NCI-H82 treated with DMSO at 0.1 percent for 48 hours (cell line): ENCODE results near the gene C2CD4C.
"Not testable (repeated sequence)": the region's sequence is repeated elsewhere in the genome, so short reads cannot be mapped to it uniquely, and the experiment has no call there.

Source experiments
- DNase-seq: peaks from one replicate; lab custom pipeline; 2025; ENCODE audit not compliant: unreplicated experiment; lab: John Stamatoyannopoulos, UW

C2CD4C gene

DNA sequence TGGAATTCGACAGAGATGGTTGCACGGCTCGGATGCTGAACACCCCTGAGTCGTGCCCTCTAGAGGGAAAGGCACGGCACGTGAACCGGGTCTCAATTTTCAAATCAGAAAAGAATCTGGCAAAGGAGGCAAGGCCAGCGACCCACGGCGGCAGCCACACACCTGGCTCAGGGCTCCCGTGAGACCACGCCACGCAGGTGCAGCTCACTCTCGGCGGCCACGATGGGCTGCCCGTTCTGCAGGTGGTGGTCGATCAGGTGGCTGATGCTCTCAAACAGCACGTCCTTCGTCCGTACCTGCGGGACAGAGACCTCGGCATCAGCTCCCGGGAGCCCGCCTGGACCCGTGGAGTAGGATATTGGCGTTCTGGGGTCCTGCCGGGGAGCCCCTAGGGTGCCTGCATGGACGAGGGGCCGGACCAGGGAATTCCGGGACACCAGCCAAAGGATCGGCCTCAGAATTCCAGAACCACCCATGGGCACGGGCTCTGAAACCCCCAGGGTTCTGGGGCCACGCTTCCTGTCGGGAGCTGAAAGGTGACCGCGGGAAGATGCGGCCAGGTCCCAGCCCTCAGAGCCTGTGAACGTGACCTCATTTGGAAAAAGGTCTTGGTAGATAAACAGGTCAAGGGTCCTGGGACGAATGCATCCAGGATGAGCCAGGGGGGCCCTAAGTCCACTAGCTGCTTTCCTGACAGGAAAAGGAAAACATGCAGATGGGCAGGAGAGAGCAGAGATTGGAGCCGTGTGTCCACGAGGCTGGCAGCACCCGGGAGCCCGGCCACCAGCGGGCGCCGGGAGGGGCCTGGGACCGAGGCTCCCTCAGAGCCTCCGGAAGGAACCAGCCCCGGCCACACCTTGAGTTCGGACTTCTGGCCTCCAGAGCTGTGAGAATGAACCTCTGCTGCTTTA is 10.1 kb upstream of the C2CD4C start:
- no peak for DNase-seq

DNA sequence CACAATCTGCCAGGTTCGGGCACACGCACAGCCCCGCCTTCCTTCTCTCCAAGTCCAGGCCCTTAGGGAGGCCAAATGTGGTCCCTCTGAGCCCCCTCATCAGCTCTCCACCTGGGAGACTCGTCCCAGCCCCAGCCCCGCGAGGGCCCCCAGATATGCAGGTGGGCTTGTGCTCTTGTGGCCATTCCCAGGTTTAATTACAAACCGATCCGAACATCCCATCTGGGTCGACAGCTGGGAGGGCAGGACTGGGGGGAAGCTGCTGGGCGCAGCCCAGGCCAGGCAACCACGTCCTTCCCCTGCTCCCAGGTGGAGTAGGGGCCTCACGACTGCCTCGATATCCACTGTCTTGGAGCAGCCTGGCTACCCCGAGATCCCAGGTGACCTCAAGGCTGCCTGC is 7.5 kb upstream of the C2CD4C start:
- DNase-seq = no peak

DNA sequence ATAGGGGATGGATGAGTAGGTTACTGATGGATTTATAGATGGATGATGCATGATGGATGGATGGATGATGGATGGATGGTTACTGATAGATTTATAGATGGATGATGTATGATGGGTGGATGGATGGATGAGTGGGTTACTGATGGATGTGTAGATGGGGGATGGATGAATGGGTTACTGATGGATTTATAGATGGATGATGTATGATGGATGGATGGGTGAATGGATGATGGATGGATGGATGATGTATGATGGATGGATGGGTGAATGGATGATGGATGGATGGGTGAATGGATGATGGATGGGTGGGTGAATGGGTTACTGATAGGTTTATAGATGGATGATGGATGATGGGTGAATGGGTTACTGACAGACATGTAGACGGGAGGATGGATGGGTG is 6.3 kb upstream of the C2CD4C start:
- no peak for DNase-seq

DNA sequence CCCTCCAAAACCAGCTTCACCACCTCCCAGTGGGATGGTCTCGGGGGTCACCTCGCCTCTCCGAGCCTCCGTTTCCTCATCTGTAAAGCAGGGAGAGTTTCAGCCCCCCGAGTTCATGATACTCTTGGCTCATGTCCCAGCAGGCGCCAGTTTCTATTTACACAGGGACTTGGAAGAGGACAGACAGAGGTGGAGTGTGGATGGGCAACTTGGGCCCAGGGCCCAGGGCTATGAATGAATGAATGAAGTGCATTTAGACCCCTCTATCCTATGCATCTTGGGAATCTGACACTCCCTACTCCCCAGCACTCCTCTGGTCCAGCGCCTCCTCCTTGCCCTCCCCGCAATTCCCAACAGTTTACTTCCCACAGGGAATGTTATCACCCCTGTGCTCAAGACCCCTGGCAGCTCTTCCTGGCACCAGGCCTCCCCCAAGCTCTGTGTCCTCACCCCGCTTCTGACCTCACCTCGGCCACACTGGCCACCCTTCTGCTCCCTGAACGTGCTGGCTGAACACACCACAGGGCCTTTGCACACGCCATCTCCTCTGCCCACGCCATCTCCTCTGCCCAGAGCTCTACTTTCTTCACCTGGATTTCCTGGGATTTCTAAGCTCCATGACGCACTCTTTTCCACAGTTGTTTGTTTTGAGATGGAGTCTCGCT is 4.9 kb upstream of the C2CD4C start:
- no peak for DNase-seq

DNA sequence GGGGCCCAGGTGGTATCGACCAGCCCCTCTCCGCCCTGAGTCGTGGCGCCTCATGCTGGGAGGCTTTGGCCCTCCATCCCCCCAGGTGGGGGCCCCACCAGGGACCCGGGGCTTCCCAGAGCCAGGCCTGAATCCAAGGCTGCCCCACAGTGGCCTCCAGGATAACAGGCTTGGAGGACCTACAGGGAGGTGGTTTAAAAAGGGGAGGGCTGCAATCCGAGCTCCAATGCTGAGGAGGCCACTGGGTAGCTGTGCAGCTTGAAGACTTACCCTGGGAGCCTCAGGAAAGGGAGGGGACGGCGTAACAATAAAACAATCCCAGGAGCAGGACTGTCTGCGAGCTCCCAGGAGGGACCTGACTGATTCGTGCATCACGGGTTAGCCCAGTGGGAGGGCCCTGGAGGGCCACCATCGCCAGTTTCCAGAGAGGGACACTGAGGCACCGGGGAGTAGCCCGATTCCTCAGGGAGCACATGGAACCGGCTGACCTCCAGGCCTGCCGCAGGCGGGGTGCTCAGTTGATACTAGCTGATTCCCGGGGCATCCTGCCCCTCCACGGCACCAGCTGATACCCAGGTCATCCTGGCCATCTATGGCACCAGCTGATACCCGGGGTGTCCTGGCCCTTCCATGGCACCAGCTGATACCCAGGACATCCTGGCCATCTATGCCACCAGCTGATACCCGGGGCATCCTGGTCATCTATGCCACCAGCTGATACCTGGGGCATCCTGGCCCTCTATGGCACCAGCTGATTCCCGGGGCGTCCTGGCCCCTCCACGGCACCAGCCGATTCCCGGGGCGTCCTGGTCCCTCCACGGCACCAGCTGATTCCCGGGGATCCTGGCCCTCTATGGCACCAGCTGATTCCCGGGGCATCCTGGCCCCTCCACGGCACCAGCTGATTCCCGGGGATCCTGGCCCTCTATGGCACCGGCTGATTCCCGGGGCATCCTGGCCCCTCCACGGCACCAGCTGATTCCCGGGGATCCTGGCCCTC is 3.7 kb upstream of the C2CD4C start:
- DNase-seq = no peak

DNA sequence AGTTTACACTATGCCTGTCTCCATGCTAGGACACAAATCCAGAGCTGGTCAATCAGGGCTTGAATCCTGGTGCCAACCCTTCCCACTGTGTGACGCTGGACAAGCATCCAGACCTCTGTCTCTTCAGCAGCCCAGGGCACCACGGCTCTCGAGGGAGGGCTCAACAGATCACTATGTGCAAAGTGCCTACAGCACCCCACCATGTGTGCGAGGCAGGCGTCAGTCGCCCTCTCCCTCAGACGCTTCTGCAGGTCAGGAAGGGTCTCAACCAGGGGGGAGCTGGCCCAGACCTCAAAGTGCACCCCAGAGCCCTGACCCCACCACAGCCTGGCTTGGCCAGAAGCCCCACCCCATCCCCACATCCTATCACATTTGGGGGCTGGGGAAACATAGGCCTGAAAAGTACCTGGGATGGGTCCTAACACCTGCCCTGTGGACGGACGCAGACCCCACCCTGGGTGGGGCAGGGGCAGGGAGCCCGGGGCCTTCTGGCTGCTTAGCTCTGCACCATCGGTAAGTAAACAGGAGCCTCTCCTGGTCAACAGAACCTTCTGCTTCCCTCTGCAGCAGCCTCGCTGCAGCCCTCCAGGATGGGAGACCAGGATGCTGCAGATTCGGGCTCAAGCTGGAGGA is 2.9 kb upstream of the C2CD4C start:
- DNase-seq = no peak

DNA sequence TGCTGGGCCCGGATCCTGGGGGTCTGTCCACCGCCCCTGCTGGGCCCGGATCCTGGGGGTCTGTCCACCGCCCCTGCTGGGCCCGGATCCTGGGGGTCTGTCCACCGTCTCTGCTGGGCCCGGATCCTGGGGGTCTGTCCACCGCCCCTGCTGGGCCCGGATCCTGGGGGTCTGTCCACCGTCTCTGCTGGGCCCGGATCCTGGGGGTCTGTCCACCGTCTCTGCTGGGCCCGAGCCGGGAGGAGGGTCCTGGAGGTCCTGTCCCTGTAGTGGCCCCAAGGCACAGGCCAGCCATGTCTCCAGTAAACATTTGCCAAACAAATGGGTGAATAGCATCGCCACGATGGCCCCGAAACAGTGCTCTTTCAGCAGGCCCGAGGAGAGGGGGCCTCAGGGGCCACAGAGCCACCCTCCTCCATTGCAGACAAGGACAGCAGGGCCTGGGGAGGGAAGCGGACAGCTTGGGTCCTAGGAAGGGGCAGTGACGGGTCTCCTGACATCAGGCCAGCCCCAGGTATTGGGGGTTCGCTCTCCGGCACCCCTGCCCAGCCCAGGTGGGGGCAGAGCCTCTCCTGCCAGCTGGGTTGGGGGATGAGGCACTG is 2.3 kb upstream of the C2CD4C start:
- DNase-seq = not testable (repeated sequence)

DNA sequence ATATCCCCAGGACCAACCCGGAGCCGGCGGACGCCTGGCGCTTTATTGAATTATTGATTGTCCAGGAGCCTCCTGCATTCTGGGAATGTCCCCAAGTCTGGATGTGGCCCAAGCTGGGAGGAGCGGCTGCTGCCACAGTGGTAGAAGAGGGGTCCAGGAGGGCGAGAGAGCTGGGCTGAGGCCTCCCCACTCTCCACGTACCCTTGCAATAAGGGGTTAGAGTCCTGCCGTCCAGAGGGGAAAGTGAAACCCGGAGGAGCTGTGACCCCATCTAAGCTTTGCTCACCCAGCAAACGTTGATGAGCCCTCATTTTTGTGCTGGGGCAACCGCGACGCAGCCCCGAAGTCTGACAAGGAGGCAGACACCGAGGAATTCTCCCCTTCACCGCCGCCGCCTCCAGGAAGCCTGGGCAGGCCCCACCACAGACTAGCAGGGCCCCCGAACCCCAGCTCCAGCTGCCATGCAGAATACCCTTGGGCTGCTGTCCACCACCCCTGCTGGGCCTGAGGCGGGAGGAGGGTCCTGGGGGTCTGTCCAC is 1.4 kb upstream of the C2CD4C start:
- DNase-seq = no peak

DNA sequence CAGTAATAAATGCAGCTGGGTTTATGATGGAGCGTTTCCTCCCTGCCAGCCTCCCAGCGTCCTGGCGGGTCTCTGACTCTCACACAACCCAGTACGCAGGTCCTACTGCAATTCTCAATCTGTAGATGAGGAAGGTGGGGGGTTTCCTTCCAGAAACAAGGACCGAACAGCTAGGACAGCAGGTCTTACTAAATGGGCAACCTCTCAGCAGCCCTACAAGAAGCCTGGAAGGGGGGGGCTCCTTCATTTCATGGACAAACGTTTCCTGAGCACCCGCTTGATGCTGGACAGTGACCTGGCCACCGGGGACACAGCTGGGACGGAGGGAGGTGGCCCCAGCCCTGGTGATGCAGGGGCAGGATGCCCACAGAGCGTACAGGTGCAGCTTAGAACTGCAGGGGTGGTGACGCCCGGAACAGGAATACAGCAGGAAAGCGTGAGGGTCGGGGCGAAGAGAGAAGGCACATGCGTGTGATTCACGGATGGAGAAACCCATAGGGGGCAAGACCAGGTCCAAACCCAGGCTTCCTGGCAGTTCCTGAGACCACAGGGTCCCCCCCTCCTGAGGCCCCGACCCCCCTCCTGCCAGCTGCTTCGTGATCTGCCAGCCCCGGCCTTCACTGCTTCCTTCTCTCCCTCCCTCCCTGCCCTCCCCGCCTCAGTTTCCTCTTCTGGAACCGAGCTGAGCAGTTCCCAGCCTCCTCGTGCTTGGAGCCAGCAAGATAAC is 732 bp upstream of the C2CD4C start:
- DNase-seq = no peak

DNA sequence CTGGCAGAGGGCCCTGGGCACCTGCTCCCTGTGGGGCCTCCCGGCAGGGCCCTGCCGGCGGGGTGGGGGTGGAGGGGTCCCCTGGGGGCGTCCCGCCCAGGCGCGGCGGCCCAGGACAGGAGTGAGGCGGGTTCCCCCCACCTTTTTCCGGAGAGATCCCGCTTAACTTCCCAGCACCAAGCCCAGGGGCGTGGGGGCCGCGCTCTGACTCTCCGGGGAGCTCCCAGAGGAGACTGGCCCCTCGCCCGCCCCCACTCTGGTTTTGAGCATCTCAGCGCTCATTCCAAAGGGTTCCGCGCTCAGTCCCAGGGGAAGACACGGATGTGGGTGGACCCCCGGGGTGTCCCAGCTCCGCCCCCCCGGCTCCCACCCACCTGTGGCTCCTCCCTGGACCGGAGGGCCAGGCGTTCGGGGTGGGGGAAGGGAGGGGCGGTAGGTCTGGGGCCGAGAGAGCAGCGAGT is 476 bp downstream of the C2CD4C start:
- DNase-seq = no peak

DNA sequence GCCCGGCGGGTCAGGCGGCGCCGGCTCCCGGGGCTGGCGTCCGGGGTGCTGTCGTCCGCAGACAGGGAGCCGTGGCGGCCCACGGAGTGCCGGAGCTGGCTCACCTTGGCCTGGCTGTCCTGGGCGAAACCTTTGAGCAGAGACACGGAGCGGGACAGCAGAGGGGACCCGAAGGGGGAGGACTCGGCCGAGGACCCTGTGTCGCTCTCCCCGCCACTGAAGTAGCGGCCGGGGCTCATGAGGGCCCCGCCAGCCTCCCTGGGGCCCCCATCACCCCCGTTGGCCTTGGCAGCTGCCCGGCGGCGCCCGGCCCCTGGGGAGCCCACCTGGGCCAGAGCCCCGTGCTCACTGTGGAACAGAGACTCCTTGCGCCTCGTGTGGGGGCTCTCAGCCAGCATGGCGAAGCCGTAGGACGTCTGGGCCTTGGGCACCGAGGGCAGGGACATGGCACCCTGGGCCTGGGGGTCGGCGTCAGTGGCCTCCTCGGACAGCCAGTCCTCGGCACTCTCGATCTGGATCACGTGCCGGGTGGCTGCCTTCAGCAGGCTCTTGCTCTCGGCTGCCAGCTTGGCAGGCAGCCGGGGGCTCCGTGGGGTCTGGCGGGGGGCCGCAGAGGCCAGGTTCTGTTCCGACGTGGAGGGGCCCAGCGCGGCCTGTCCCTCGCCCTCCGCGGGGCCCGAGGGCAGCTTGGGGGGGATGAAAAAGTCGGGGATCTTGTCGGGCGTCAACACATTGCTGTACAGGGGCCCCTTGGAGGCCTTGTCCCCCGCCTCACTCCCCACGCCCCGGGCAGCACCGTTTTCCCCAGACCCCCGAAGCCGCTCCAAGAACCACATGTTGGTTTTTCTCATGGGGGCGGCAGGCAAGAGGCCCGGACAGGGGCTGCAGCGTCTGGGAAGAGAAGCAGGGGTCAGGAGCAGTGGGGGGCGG is 1.2 kb downstream of the C2CD4C start:
- DNase-seq = no peak

DNA sequence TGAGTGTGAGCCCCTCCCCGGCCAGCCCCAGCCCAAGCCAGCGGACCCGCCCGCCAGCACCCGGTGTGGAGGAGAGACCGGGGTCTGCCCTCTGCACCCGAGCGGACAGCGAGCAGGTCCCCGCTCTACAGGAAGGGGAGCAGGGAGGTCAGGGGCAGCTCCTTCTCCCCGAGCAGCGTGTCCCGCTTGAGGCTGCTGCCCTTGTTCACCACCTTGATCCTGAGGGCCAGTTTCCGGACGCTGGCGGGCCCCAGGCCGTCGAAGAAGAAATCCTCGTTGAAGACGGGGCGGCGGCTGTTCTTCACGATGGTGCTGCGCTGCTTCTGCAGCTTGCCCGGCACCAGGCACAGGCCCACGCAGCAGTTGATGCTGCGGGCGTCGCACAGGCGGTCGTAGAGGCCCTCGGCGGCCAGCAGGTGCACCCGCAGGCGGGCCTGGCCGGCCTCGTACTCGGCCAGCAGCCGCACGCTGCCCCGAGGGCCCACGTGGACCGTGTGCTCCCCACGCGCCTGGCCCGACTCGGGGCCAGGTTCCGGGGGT is 1.9 kb downstream of the C2CD4C start:
- no peak for DNase-seq

DNA sequence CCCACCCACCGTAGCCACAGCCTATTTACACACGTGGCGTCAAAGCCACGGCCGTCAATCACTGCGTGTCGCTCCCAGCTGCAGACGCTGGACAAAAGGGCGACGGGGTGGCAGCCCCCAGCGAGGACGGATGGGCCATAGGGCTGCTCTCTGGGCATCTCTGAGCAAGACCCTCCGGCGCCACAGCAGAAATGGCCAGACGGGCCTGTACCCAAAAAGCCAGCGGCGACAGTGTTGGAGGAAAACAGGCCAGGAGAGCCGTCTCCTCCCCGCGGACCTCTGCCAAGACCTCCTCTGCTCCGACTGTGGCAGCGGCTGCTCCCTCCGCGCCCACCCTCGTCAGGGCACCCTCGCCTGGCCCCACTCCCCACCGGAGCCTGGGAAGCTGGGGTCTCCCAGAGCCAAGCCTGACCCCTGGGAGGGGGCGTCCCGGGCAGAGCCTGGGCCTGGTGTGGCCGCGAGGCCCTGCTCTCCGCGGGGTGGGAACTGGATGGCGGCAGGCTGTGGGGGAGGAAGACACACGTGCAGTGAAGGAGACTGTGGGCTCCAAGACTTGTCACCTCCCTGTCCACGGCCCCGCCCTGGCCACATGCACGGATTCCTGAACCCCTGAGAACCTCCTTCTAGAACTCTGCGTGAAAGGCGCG is 2.7 kb downstream of the C2CD4C start:
- no peak for DNase-seq

DNA sequence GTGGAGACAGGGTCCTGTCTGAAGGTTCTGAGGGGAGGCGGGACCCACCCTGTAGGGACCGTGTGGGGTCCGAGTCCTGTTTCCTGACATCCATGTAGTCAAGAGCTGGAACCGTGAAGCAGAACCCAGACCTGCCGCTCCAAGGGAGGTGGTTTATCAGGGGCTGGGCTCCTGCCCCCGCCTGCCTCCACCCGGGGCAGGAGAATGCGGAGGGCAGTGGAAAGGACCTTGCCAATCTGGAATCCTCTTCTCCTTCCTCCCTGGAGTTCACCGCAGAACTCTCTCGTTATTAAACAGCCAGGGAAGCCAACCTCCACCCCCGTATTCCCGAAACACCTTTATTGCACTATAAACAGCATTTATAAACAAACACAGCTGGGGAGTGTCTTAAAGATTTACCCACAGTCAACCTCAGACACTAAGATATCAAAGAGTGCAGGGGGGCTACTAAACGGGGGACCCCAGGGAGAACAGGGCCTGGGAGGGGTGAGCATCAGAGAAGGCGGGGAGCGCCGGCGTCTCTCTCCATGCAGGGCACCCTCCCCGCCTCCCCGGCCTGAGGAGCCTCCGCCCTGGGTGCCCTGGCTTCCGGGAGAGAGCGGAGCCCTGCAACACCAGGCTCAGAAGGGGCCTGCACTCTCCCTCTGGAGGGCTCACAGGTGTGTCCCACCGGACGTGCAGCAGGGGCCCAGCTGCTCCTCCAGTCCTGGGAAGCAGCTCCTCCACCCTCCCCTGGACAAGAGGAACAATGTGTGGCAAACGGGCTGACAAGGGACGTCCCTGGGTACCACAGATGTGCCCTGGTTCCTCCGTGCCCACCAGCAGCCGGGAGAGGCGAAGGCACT is 3.6 kb downstream of the C2CD4C start:
- DNase-seq = no peak

DNA sequence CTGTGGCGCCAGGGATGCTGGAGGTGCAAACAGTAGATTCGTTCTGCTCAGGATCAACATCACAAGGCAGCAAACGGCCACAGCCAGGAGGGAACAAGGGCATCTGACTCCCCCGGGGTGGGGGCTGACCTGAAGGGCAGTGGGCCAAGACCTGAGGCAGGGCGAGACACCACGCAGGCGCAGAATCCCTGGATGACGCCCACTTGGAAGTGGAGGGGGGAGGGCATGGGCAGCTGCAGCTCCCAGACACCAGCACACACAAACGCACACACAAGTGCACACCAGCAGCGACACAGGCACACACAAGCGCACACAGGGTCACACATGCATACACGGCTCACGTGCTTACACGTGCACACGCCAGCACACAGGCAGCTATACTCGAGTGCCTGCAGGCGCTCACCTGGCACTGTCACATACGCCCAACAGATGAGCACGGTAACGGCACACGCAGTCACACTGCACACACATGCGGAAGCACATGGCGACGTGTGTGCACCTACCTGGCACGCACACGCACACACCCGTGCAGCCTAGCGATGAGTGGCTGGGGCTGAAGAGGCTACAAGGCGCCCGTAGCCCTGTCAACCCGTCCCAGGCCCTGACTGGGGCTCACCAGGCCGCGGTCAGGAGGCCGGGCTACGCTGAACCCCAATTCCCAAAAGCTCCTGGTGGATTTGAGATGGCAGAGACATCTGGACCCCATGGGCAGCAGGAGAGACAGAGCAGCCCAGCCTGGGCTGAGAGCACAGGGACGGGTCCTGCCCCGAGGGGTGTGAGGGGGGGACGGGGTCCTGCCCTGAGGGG is 5.5 kb downstream of the C2CD4C start:
- no peak for DNase-seq

DNA sequence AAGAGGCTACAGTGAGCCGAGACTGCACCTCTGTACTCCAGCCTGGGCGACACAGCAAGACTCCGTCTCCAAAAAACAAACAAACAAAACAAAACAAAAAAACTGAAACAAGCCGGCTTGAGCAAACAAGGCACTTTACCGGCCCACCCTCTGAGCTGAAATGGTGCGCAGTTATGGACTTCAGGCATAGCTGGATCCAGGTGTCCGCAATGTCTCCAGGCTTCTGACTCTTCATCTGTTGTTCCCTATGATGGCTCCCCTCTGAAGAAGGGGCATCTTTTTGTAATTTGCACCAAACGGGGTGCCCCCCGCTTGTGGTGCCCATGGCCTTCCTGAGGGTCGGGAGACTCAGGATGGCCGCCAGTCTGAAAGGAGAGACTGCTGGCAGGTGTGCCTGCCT is 6.2 kb downstream of the C2CD4C start:
- DNase-seq = no peak
